Measurements from ENCODE around the gene UGT1A10.

UGT1A10 gene

GRCh38 chr2:233821709-233822100, 185.5 kb downstream of the UGT1A10 start:
- no peaks in the 10 kb centered on the region for H3K4me1 ChIP-seq (ENCODE audit: insufficient read depth, poor library complexity, severe bottlenecking)
- no peak overlapping the region for H3K27ac ChIP-seq (ENCODE audit: poor library complexity, severe bottlenecking)
- no peaks in the 10 kb centered on the region for H3K27me3 ChIP-seq (ENCODE audit: insufficient read depth, poor library complexity, severe bottlenecking)
- DNase-seq (ENCODE audit: low spot score) (peak; percentile 13), ATAC-seq (ENCODE audit: low read depth) (no peak)
- TF ChIP-seq CTCF (IDR thresholded peaks at IDR 0.05; ENCODE audit: poor library complexity, severe bottlenecking) = no peak
- no peak overlapping the region for H3K4me3 ChIP-seq (ENCODE audit: severe bottlenecking)
- H3K9me3 ChIP-seq (ENCODE audit: severe bottlenecking) = no peaks in the 10 kb centered on the region
- H3K36me3 ChIP-seq (ENCODE audit: low read depth) = no peaks in the 10 kb centered on the region

- no peak for TF ChIP-seq CTCF (IDR thresholded peaks at IDR 0.05; ENCODE audit: poor library complexity, severe bottlenecking)
- no peak overlapping the region for H3K27ac ChIP-seq (ENCODE audit: poor library complexity, severe bottlenecking)
- H3K9me3 ChIP-seq (ENCODE audit: severe bottlenecking) = no peaks in the 10 kb centered on the region
- no peaks in the 10 kb centered on the region for H3K27me3 ChIP-seq (ENCODE audit: insufficient read depth, poor library complexity, severe bottlenecking)
- H3K4me1 ChIP-seq (ENCODE audit: insufficient read depth, poor library complexity, severe bottlenecking) = no peaks in the 10 kb centered on the region
- H3K36me3 ChIP-seq (ENCODE audit: low read depth) = no peaks in the 10 kb centered on the region
- DNase-seq (ENCODE audit: low spot score) (peak; percentile 47), ATAC-seq (ENCODE audit: low read depth) (no peak)
- H3K4me3 ChIP-seq (ENCODE audit: severe bottlenecking) = no peak overlapping the region
Measured at GRCh38 chr2:233822101-233822771, 186.0 kb downstream of the UGT1A10 start.
